GM13977 (cell line): ENCODE results near the gene CHRFAM7A.
"Not testable (repeated sequence)": the region's sequence is repeated elsewhere in the genome, so short reads cannot be mapped to it uniquely, and the experiment has no call there.

Experiments
- DNase-seq: peaks from one replicate; pipeline ENCODE4 v3.0.0; 2012; ENCODE audit warnings: low spot score
- CTCF ChIP-seq: IDR thresholded peaks from 2 replicates; pipeline ENCODE4 v1.5.1; 2012; ENCODE audit warnings: mild to moderate bottlenecking, control low read depth; ENCODE audit not compliant: insufficient read depth; ENCODE audit errors: extremely low read depth, missing control alignments
- in situ Hi-C: fragments of 300-500 bp; cut with MboI; formaldehyde crosslinking; loops from one replicate; pipeline ENCODE4 v1.12.0; 2022; ENCODE audit warnings: low sequenced_read_pairs, low pct_unique_long_range_greater_than_20kb, mixed read lengths, inconsistent platforms; ENCODE audit not compliant: unreplicated experiment

CHRFAM7A gene

GRCh38 chr15:30392766-30393663 is at the start of gene CHRFAM7A:
Gene CHRFAM7A, minus strand, starts transcription at chr15:30393540. Its CDS starts 10,189 bp downstream, at chr15:30383351.
- in situ Hi-C loops, DNase-seq: not testable (repeated sequence)

- in situ Hi-C loops, DNase-seq: not testable (repeated sequence)
Measured at GRCh38 chr15:30438348-30438747, 45.0 kb upstream of the CHRFAM7A start.

GRCh38 chr15:30435878-30436277 is 42.5 kb upstream of the CHRFAM7A start:
- in situ Hi-C loops, DNase-seq: not testable (repeated sequence)

- DNase-seq, in situ Hi-C loops: not testable (repeated sequence)
Measured at GRCh38 chr15:30420723-30421122, 27.4 kb upstream of the CHRFAM7A start.

GRCh38 chr15:30414160-30414559 is 20.8 kb upstream of the CHRFAM7A start, which contains the start of gene GOLGA8R:
Gene GOLGA8R, minus strand, starts transcription at chr15:30414260. Its CDS starts 98 bp downstream, at chr15:30414162.
- in situ Hi-C loops, DNase-seq: not testable (repeated sequence)

- DNase-seq: not testable (repeated sequence)
Measured at GRCh38 chr15:30407636-30408035, 14.3 kb upstream of the CHRFAM7A start.

GRCh38 chr15:30398988-30399387 is 5.6 kb upstream of the CHRFAM7A start:
- DNase-seq, in situ Hi-C loops: not testable (repeated sequence)
- TF ChIP-seq CTCF: peak; percentile 17

More at GRCh38 chr15:30407636-30408035, 14.3 kb upstream of the CHRFAM7A start:
- in situ Hi-C loops: not testable (repeated sequence)

- DNase-seq, in situ Hi-C loops: not testable (repeated sequence)
Measured at GRCh38 chr15:30393664-30393991, 288 bp upstream of the CHRFAM7A start.

- in situ Hi-C loops, DNase-seq: not testable (repeated sequence)
Measured at GRCh38 chr15:30386318-30386887, 6.9 kb downstream of the CHRFAM7A start.

GRCh38 chr15:30377082-30377413 is 16.3 kb downstream of the CHRFAM7A start:
- in situ Hi-C loops, DNase-seq: not testable (repeated sequence)

- in situ Hi-C loops, DNase-seq: not testable (repeated sequence)
Measured at GRCh38 chr15:30376375-30377081, 16.8 kb downstream of the CHRFAM7A start.

GRCh38 chr15:30375872-30376271 is 17.5 kb downstream of the CHRFAM7A start:
- DNase-seq, in situ Hi-C loops: not testable (repeated sequence)

- in situ Hi-C loops, DNase-seq: not testable (repeated sequence)
Measured at GRCh38 chr15:30374862-30375261, 18.5 kb downstream of the CHRFAM7A start.

- DNase-seq, in situ Hi-C loops: not testable (repeated sequence)
Measured at GRCh38 chr15:30368271-30368670, 25.1 kb downstream of the CHRFAM7A start.

GRCh38 chr15:30367246-30367645 is 26.1 kb downstream of the CHRFAM7A start:
- in situ Hi-C loops, DNase-seq: not testable (repeated sequence)

GRCh38 chr15:30361404-30361803 is 31.9 kb downstream of the CHRFAM7A start:
- DNase-seq, in situ Hi-C loops: not testable (repeated sequence)

- DNase-seq, in situ Hi-C loops: not testable (repeated sequence)
Measured at GRCh38 chr15:30360990-30361389, 32.4 kb downstream of the CHRFAM7A start.
